Type B pancreatic cell (in vitro differentiated cells): ENCODE measurements around the gene SPTBN2. TPM values are rescaled to one million over a fixed set of nuclear protein-coding genes. Genes with fewer than 3 reads are reported as not detected.

Source experiments
- DNase-seq: peaks from one replicate; pipeline ENCODE4 v3.0.0; 2021; ENCODE audit warnings: mixed read lengths; ENCODE audit not compliant: unreplicated experiment; ENCODE audit errors: extremely low spot score
- H3K27ac Mint-ChIP-seq: 2 replicates; pipeline ENCODE4 v1.8.0; 2021; ENCODE audit warnings: mild to moderate bottlenecking, mixed read lengths
- H3K27me3 Mint-ChIP-seq: 2 replicates; pipeline ENCODE4 v1.8.0; 2021; ENCODE audit warnings: mixed read lengths
- H3K36me3 Mint-ChIP-seq: 2 replicates; pipeline ENCODE4 v1.8.0; 2021; ENCODE audit warnings: mixed read lengths
- H3K4me1 Mint-ChIP-seq: one replicate; pipeline ENCODE4 v1.8.0; 2021; ENCODE audit warnings: mixed read lengths; ENCODE audit not compliant: unreplicated experiment
- H3K4me3 Mint-ChIP-seq: 2 replicates; pipeline ENCODE4 v1.8.0; 2021; ENCODE audit warnings: mild to moderate bottlenecking, mixed read lengths
- H3K9me3 Mint-ChIP-seq: 2 replicates; pipeline ENCODE4 v1.8.0; 2021; ENCODE audit warnings: mixed read lengths
- total RNA-seq: library from RNA; stranded (reverse); gene quantifications from 2 replicates; pipeline ENCODE4 v1.2.1, GENCODE V29; 2021; ENCODE audit warnings: low replicate concordance
- TF ChIP-seq, protein P1 (sequence below): fragments of 200-600 bp; sonication (generic); conservative IDR thresholded peaks from 2 replicates; pipeline ENCODE4 v1.5.0; 2021; ENCODE audit warnings: antibody characterized with exemption, mild to moderate bottlenecking

Gene SPTBN2
- total RNA-seq, 1 donor from 2014 or later, result 56.0 TPM

DNA sequence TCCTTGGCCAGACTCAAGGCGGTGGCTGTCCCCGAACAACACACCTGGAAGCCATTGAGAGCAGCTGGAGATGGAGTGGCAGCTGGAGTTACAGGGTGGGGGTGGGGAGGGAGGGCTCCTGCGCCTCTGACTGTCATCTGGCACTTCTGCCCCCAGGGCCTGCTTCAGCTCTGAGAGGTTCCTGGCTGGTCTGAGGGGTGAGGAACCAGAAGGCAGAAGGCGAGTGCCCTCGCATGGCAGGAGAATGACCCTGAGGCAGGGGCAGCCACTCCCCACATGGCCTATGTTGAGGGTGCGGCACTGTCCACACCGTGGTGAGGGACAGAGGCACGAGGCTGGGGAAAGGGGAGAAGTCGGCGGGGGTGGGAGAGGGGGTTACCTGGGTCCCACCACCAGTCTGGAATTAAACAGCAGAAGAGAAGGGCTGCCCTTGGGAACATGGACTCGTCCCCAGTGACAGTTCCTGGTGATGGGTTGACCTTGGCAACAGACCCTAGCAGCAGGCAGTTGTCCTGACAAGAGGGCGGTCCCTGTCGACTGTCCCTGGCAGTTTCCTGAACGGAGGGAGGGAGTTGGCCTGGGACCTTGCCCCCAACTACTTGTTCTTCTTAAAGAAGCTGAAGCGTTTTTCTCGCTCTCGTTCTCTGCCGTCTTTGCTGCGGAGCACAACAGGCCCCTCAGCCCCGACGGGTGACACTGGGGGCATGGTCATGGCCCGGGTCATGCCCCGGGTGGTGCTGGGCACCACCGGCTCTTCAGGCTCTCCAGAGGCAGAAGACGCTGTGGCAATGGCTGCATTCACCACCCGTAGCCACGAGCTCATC is 43.5 kb downstream of the SPTBN2 start:
- Mint-ChIP-seq H3K4me1 (peaks cover 10% of the 10 kb centered on the region), H3K36me3 (peaks cover 9% of the 10 kb centered on the region), H3K27ac (peak overlapping the region; percentile 72), H3K4me3 (no peak overlapping the region), H3K27me3 (no peaks in the 10 kb centered on the region), H3K9me3 (no peaks in the 10 kb centered on the region)
- TF ChIP-seq, protein P1, sequence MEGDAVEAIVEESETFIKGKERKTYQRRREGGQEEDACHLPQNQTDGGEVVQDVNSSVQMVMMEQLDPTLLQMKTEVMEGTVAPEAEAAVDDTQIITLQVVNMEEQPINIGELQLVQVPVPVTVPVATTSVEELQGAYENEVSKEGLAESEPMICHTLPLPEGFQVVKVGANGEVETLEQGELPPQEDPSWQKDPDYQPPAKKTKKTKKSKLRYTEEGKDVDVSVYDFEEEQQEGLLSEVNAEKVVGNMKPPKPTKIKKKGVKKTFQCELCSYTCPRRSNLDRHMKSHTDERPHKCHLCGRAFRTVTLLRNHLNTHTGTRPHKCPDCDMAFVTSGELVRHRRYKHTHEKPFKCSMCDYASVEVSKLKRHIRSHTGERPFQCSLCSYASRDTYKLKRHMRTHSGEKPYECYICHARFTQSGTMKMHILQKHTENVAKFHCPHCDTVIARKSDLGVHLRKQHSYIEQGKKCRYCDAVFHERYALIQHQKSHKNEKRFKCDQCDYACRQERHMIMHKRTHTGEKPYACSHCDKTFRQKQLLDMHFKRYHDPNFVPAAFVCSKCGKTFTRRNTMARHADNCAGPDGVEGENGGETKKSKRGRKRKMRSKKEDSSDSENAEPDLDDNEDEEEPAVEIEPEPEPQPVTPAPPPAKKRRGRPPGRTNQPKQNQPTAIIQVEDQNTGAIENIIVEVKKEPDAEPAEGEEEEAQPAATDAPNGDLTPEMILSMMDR, result no peak
- DNase-seq, result no peak

DNA sequence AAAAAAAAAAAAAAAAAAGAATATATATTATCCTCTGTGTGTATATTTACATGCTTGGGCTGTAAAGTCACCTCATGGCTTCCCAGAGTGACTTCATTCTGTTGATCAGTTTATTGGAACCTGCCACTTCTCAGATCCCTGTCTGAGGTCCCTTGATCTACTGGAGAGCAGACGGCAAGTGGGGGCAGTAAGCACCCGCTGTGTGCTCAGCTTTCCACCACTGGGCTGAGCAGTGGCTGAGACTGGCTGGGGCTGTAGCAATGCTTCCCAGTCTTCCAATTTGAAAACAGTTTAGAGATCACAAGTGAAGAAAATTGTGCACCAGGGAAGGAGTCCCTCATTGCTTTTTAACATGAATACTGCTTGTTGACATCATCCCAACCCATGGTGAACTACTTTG is 44.4 kb downstream of the SPTBN2 start:
- H3K4me1 Mint-ChIP-seq, result peaks cover 10% of the 10 kb centered on the region
- no peak for DNase-seq
- peak overlapping the region; percentile 72 for H3K27ac Mint-ChIP-seq
- H3K36me3 Mint-ChIP-seq, result peaks cover 9% of the 10 kb centered on the region
- no peaks in the 10 kb centered on the region for H3K27me3 Mint-ChIP-seq
- no peak overlapping the region for H3K4me3 Mint-ChIP-seq
- TF ChIP-seq, protein P1, result no peak
- no peaks in the 10 kb centered on the region for H3K9me3 Mint-ChIP-seq

DNA sequence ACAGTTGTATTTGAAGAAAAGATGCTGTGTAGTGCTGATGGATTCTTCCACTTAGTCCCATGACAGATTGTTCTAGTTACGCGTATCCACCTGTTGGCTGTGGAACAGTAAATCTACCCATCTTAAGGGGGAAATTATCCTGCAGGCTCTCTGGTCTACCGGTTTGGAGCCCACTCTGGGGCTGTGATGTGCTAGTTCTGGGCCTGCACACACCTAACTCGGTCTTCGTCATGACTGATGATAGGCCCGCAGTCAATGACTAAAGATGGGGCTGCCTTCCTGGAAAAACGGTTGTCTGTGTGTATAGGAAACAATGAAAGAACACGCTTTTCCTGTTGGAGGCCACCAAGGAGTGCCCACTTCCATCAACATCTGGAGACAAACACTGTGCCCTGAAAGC is 45.1 kb downstream of the SPTBN2 start:
- Mint-ChIP-seq H3K27me3 (no peaks in the 10 kb centered on the region), H3K4me1 (peaks cover 10% of the 10 kb centered on the region), H3K4me3 (no peak overlapping the region), H3K36me3 (peaks cover 9% of the 10 kb centered on the region), H3K27ac (no peak overlapping the region), H3K9me3 (no peaks in the 10 kb centered on the region)
- no peak for DNase-seq
- TF ChIP-seq, protein P1, result no peak

DNA sequence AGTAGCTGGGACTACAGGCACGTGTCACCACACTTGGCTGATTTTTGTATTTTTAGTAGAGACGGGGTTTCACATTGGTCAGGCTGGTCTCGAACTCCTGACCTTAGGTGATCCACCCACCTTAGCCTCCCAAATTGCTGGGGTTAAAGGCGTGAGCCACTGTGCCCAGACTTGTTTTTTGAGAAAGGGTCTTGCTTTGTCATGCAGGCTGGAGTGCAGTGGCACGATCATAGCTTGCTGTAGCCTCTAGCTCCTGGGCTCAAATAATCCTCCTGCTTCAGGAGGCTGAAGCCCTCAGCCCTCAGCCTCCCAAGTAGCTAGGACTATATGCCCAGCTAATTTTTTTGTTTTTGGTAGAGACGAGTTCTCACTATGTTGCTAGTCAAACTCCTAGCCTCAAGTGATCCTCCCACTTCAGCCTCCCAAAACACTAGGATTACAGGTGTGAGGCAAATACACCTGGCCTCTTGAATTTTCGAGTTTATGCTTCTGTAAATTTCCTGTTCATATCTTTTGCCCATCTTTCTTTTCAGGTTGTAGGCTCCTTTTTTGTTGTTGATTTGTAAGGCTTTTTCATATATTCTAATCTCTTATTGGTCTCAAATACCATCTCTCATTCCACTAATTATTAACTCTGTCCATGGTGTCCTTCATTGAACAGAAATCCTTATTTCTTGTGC is 47.9 kb downstream of the SPTBN2 start:
- H3K9me3 Mint-ChIP-seq, result no peaks in the 10 kb centered on the region
- H3K27me3 Mint-ChIP-seq, result no peaks in the 10 kb centered on the region
- H3K4me3 Mint-ChIP-seq, result no peak overlapping the region
- peaks cover 12% of the 10 kb centered on the region for H3K36me3 Mint-ChIP-seq
- TF ChIP-seq, protein P1, result no peak
- H3K4me1 Mint-ChIP-seq, result peaks cover 22% of the 10 kb centered on the region
- peak overlapping the region; percentile 41 for H3K27ac Mint-ChIP-seq
- DNase-seq, result no peak

DNA sequence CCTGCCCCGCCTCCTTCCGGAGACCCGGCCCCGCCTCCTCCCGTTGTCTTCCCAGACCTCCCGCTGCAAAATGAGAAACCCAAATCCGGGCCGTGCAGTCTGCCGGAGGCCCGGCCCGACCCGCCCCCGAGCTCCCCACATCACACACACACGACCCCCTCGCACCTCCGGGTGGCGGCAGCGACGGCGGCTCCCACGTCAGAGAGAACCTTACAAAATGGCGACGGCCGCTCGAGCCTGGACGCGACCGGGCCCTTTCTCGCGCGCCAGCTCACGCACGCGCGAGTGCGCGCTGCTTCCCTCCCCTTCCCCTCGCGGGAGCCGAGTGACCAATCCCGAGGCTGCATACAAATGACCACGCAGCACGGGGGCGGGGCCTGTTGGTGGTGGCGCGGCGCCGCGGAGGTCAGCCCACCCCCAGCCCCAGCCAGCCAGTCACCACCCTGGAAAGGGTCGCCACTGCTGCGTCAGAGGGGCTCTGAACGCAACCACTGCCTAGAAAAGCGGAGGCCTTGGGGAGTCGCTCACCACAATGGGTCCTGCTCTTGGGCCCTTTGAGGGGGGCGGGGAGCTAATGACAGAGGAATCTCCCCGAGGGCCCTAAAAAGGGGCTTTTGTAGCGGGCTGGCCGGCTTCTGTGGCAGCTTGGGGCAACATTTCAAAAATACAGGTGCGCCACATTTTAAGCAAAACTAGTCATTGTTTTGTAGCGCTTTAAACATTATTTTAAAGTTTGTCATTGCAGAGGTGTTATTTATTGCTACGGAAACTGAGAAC is 51.2 kb downstream of the SPTBN2 start, which contains the start of gene RBM4B:
Gene RBM4B (minus strand): TSS at position 289 of the 777 bp plus-strand sequence. CDS start 808 bp downstream, outside the sequence.
- no peaks in the 10 kb centered on the region for H3K27me3 Mint-ChIP-seq
- H3K27ac Mint-ChIP-seq, result peak within 1 kb of the TSS; percentile 99
- peak; percentile 98 for DNase-seq
- peak within 1 kb of the TSS; percentile 98 for H3K4me3 Mint-ChIP-seq
- no peaks in the 10 kb centered on the region for H3K9me3 Mint-ChIP-seq
- H3K4me1 Mint-ChIP-seq, result peaks cover 29% of the 10 kb centered on the region
- TF ChIP-seq, protein P1, result no peak
- H3K36me3 Mint-ChIP-seq, result peaks cover 15% of the 10 kb centered on the region
